ENCODE measurements around the gene ZNF566.

GRCh38 chr19:36401475-36401874 is 87.9 kb downstream of the ZNF566 start:
- no peak for TF ChIP-seq BHLHE40 (IDR thresholded peaks at IDR 0.05; ENCODE audit: low read depth, low read length)
- TF ChIP-seq POLR2A (IDR thresholded peaks at IDR 0.05; ENCODE audit: low read depth, low read length): no peak
- TF ChIP-seq CTCF (conservative IDR thresholded peaks at IDR 0.05; ENCODE audit: low read depth, low read length): no peak

All from IMR-90 (cell line).